GM21786 (cell line): ENCODE measurements around the gene FEV.

Source experiments
- ATAC-seq: cut with Tn5 transposase; IDR thresholded peaks from one replicate; pipeline ENCODE4 v1.9.1; 2021; ENCODE audit not compliant: unreplicated experiment

Gene FEV

DNA sequence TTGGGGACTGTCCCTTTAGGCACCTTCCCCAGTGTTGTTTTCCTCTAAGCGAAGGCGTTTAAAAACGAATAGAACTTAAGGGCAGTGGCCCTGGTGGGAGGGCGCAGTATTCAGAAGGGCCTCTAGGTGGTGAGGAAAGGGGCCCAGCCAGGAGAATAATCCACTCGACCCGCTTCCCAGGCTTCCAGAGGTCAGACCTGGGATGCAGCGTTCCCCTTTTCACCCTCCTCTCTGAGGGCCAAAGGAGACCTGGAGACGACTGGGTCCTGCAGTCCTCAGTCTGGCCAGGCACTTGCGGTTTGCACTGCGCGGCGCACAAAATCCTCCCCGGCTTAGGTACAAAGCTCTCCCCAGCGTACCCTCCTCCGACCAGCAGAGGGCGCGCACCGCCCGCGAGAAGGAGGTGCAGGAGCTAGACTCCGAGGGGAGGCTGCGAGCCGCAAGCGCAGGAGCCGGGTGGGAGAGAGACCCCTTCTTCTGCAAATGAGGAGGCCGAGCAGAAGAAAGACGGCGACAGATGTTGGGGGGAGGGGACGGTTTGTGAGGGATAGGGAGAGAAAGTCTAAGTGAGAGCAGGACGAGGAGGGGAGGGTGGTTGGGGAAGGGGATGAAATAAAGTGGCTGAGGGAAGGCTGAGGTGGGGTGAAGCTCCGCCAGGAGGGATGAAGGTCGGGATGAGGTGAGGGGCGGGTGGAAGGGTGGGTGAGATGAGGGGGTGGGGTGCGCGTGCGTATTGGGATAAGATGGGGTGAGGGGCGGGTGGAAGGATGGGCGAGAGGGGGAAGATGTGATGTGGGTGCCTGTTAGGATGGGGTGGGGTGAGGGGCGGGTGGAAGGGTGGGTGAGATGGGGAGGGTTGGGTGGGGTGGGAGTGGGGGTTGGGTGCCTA, 4.9 kb downstream of the FEV start:
- ATAC-seq: peak; percentile 93

DNA sequence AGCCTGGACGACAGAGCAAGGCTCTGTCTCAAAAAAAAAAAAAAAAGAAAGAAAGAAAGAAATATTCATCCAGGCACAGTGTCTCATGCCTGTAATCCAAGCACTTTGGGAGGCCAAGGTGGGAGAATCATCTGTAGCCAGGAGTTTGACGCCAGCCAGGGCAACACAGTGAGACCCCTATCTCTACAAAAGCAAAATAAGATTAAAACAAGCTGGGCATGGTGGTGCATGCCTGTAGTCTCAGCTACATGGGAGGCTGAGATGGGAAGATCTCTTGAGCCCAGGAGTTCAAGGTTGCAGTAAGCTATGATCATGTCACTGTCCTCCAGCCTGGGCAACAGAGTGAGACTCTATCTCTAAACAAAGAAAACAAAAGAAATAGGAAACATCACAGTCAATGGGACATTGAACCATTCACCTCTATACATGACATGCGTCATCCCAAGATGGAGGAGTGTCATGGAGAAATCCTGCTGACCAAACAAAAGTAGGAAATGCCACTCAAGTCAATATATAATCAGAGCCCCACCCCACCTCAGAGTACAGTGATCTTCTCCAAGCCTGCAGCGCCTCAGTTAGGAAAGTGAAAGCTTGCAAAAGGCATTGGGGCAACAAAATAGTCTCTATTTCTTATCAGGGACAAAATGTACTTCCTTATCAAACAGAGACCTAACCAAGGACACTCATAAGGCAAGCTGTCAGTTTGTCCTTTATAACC, 9.8 kb downstream of the FEV start:
- ATAC-seq: no peak

DNA sequence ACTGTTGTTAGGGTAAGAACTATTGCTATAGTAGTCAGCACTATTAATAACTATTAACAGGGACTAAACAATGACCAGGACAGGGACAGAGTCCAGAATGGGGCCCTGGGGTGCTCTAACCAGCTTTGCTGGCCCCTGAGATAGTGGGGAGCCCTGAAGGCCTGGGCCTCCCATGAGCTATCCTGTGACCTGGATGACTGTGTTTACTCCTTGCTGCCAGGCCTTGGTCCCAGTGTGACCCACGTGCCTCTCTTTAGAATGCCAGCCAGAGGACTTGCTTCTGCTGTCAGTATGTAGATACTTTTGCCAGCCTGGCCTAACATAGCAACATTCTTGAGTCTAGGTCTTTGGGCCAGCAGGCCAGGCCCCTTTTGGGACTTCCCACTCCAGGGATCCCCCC, 14.1 kb downstream of the FEV start:
- no peak for ATAC-seq

DNA sequence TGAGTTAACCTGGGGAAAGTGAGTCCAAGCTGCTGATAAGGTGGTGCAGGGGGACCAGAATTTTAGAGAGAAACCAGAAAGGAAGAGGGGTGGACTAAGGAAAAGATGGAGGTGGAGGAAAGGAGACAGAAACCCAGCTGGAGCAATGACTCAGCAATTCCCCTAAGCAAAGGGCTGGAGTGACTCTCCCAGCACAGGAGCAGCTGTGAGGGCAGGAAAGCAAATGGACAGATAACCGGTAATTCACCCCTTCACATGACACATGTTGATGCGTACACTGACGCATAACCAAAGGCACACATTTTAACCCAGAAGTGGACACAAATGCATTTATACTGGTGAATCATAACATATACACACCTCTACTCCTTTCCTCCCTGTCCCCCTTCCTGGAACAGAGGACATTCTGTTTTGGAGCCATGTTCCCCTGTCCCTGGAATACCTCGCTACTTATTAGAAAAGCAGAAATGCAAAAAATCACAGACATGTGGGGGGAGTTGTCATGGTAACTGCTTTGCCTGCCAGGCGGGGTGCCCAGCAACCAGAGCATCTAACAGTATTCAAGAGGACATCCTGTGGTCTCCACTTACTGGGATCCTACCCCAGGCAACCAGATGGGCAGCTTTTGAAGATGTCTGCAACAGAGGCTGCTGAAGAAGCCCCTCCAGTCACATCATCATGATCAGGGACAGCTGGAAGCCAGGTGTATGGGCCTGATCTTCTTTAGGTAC, 20.8 kb downstream of the FEV start:
- no peak for ATAC-seq

DNA sequence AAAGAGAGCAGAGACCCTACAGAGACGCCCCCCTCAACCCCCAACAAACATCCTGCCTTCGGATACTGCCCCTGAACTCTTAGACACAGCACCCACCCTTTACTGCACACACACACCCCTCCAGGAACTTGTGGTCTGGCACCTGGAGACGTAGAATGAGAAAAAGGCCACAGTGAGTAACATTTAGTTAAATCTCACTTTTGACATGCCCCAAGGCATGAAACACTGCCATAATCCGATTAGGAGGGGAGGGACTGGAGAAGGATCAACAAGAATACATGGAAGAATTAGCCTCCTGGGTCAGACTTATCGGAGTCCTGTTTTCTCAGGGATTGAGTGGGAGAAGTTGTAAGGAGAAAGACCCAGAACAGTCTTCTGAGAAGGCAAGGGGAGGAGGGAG, 21.4 kb downstream of the FEV start:
- ATAC-seq: no peak

DNA sequence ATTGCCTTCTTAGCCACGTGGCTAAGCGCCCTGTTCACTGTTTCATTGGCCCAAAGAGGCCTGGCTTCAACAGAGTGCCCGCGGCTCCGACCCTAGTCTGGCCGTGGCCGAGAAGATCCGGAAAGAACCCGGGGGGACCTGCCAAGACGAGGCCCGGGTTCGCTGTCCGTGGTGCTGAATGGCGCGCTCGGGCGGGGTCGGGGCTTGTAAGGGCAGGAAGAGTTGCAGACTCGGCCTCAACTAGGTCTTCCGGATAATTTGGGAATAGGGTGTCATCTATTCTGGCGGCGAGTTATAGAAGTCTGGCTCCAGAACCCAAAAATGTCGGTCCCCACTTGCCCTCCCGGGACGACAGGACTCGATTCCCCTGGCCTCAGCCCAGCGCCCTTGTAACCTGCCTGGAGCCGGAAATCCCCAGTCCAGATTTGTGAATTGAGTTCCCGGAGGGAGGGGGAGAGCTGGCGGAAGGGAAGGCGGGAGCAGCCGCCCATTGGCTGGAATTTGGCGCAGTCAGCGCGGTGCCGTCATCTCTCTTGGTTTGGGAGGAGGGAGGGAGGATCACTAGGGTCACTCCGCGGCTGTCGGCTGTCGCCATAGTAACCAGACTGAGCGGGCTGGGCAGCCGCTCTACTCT, 22.0 kb downstream of the FEV start:
- no peak for ATAC-seq

DNA sequence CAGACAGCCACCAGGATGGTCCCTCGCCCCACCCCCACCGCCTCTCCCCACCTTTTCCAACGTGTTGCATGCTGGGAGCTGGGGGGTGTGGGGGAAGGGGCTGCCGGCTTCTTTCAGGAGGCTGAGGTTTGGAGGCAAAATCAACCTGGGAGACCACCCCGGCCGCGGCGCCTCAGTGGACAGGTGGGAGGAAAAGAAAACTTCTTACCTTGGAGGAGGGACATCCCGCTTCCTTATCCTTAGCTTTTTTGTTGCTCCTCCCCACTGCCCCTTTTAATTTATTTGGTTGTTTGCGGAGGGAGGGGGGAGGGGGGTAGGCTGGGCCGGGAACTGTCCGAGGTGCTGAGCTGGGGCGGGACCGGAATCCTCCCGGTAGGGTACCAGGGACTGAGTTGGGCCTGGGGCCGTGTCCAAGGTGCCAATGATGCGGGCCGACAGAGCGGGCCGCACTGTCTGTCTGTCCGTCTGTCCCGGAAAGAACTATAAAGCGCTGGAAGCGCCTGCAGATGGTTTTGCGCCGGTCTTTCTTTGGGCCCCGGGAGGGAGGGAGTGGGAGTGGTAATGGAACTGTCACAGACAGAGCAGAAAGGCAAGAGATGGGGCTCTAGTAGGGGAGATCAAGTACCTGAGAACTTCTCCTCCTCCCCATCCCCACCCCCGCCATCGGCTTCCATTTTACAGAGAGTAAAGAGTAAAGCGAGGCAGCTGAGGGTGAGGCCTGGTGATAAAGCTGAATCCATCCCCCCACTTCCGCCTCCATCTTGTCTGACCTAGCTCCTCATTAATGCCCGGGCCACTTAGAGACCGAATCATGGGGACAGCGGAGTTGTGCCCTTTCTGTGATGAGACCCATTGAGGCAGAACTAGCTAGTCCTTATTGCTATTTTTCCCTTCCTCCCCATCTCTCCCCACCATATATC, 23.1 kb downstream of the FEV start:
- no peak for ATAC-seq

DNA sequence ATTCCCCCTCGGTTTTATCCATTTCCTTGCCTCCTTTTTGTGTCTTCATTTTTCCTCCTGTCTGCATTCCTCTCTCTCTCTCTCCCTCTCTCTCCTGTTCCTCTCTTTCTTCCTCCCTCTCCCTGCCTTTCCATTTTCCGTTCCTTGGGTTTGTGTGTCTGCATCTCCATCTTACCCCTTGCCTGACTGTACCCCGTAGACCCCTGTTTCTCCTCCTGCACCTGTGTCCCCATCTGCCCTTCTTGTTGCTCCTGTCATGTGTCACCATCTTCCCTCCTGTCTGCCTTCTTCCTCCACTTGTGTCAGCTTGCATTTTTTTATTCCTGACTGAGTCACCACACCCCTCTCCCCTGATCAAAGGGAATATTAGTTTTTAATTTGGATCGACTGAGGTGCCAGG, 23.8 kb downstream of the FEV start:
- ATAC-seq: no peak

DNA sequence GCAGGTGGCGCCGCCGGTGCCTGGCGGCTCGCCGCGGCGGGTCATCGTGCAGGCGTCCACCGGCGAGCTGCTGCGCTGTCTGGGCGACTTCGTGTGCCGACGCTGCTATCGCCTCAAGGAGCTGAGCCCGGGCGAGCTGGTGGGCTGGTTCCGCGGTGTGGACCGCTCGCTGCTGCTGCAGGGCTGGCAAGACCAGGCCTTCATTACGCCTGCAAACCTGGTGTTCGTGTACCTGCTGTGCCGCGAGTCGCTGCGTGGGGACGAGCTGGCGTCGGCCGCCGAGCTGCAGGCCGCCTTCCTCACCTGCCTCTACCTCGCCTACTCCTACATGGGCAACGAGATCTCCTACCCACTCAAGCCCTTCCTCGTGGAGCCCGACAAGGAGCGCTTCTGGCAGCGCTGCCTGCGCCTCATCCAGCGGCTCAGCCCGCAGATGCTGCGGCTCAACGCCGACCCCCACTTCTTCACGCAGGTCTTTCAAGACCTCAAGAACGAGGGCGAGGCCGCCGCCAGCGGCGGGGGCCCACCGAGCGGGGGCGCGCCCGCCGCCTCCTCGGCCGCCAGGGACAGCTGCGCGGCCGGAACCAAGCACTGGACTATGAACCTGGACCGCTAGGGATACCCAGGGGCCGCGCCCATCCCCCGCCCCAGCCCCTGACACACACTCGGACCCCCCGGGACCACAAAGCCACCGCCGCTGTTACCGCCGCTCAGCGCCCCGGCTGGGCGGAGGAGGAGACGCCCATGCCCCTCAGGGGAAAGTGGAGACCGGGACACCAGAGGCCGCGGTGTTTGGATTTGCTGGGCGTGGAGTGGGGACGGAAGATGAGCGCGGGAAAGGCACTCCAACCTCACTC, 24.4 kb downstream of the FEV start:
- ATAC-seq: no peak

DNA sequence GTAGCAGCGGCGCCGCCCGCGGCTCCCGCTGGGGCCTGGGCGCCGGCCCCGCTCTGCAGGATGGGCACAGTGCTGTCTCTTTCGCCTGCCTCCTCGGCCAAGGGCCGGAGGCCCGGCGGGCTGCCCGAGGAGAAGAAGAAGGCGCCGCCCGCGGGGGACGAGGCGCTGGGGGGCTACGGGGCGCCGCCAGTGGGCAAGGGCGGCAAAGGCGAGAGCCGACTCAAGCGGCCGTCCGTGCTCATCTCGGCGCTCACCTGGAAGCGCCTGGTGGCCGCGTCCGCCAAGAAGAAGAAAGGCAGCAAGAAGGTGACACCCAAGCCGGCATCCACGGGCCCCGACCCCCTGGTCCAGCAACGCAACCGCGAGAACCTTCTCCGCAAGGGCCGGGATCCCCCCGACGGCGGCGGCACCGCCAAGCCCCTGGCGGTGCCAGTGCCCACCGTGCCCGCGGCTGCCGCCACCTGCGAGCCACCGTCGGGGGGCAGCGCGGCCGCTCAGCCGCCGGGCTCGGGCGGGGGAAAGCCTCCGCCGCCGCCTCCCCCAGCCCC, 25.1 kb downstream of the FEV start:
- ATAC-seq: peak; percentile 21

DNA sequence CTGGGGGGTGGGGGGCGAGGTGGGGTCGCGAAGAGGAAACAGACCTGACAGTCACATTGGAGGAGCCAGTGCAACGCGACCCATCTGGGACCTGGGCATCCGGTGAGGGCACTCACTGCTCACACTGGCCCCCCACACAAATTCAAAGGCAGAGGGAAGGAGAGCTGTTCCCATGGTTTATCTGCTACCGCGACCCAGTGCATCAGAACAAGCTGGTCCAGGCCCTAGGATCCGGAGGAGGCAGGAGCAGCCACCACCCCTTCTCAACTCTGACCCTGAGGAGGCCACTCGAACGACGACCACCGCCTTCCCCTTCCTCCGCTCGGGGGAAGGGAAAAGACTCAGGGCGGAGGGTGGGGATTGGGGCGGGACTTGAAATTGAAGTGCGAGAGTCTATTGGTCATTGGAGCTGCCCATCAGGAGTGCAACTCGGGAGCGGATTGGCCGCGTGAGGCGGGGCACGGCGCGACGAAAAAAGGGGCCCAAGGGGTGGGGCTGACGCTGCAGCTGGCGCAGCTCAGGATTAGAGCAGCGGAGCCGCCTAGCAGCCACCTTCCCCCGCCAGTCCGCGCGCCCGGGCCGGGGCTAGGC, 25.7 kb downstream of the FEV start, which contains the start of gene CDK5R2:
CDK5R2 (plus strand) TSS at position 526 of the 591 bp plus-strand sequence. CDS start 155 bp downstream, outside the sequence.
- ATAC-seq: peak; percentile 97

DNA sequence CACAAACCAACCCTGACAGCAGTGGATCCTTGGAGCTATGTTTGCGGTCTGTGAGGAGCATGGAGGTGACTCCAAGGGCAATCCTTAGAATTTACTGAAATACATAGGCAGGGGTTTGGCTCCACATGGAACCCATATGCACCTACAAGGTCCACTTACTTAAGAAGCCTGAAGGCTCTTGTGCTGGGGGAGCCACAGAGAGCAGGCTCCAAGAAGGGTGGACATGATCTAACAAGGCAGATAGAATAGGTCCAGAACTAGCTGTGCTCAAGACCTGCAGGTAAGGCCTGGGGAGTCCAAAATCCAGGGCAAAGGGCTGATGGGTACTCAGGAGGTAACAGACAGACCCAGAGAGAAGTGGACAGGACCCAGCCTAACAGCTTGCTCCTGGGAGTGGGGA, 26.7 kb downstream of the FEV start:
- no peak for ATAC-seq

DNA sequence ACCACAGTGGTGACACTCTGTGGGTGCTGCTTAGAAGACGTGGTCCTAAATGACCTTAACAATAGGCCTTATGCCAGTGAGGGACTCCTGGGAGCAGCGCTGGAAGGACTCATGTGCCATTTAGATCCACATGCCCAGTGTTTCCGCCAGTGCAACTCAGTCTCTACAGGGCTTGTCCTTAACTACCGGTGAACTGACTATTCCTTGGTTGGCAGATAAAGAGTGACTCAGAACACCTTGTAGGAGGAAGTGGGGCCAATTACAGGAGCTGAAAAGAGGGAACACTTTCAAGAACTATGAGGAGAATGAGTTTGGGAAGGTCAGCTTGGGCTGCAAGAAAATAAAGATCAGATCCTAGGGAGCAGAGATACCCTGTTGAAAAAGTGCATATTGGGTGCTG, 27.3 kb downstream of the FEV start:
- no peak for ATAC-seq

DNA sequence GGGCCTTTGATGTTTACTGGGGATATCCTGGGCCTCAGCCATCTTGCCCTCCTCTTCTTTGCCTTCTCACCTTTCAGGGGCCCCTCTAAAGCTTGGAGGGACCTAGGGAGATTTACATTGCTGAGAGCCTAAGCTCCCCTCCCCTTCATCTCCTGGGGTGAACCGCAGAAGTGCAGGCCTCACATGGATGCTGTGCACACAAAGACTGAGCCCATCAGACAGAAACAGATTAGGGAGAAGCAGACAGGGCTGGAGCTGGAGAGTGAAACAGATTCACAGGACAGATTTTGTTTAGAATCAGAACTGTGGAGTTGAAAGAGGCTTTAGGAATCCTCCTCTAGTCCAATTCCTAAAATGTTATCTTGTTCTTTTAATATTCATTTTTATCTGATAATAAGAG, 28.9 kb downstream of the FEV start:
- no peak for ATAC-seq

DNA sequence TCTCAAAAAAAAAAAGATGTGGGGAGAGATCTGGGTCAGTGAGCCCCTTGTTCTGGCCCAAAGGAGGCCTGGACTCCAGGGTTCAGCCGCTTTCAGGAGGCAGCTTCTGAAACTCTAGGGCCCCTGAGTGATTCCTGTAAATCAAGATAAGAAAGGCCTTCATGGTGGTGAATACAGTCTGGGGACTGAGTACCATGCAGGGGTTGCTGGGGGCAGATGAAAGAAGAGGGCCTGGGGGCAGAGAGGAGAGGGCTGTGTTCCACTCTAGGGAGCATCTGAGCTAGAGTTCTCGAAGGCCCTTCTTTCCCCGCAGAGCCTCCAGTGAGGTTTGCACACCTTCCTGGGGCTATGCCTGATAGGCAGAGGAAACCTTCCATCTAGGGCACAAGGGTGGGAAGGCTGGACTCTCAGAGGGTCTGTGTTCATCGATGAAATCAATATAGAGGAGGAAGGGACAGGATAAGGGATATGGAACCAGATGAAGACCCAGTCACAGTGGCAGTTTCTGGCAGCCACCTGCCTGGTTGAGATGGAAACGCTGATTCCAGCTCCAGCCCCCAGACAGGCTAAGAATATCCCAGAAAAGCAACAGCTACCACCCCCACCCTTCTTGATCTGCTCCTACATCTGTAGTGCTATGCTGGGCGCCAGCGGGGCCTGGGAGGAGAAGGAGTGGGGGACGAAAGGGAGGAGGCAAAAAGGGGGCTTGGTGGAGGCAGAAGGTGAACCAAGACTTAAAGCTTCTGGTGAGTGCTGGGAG, 30.3 kb downstream of the FEV start:
- ATAC-seq: no peak

DNA sequence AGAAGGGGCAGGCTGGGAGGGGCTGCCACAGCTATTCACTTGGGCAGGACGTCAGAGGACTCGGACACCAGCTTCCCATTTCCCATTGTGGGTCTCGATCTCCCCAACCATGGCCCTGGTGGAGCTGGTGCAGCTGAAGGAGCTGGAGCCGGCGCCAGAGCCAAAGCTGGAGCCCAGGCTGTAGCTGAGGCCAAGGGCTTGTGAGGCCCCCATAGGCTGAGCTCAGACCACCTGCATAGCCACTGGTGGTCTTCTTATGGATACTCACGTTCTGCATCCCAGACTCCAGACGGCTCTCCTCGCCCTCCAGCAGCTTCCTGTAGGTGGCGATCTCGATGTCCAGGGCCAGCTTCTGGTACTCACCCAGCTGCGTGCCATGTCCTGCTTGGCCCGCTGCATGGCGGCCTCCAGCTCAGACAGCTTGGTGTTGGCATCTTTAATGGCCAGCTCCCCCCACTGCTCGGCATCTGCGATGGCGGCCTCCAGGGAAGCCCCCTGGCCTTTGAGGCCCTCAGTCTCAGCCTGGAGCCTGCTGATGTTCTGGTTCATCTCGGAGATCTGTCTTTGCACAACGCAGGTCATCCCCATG, 31.5 kb downstream of the FEV start:
- no peak for ATAC-seq

DNA sequence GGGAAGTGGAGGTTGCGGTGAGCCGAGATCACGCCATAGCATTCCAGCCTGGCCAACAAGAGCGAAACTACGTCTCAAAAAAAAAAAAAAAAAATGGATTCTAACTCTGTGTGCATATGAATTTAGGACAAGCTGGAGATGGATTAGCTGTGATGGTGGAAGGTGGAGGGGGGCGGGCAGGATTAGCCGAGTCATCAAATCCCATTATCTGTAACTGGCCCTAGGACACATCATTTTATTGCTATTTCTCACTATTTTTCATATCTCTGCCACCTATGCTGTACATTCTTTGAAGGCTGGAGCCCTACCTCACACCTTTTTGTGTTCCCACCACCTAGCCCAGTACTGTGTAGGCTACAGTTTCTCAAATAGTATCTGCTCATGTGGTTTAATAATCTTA, 32.8 kb downstream of the FEV start:
- no peak for ATAC-seq
